Urinary bladder (tissue), 4 donors: Measurements from ENCODE around the gene RAP1B. TPM values are rescaled to one million over a fixed set of nuclear protein-coding genes. Genes with fewer than 3 reads are reported as not detected.

ENCODE experiments used
- DNase-seq: peaks from one replicate; pipeline ENCODE4 v3.0.0-alpha.2; 2015; ENCODE audit errors: extremely low spot score
- H3K27ac ChIP-seq: one replicate; pipeline ENCODE4 v1.5.1; 2013; ENCODE audit warnings: low read depth, mild to moderate bottlenecking, moderate library complexity
- H3K36me3 ChIP-seq: one replicate; pipeline ENCODE4 v1.6.1; 2013; ENCODE audit warnings: mild to moderate bottlenecking, moderate library complexity; ENCODE audit not compliant: insufficient read depth
- H3K4me1 ChIP-seq: one replicate; pipeline ENCODE4 v1.6.1; 2013; ENCODE audit warnings: mild to moderate bottlenecking, moderate library complexity; ENCODE audit not compliant: insufficient read depth
- H3K4me3 ChIP-seq: one replicate; pipeline ENCODE4 v1.5.1; 2013; ENCODE audit warnings: low read depth, low read length
- WGBS: extraction: QIAGEN DNeasy Blood & Tissue Kit; methylation state at CpG from one replicate; pipeline ENCODE4 v1.1.7; 2013; 5-methylcytosine and 5-hydroxymethylcytosine counted together
- polyA plus RNA-seq: library from polyadenylated mRNA; stranded (reverse); fragments of 200-250 nt; gene quantifications from one replicate; pipeline ENCODE4 v1.2.3, GENCODE V29; 2013
- total RNA-seq: library from RNA; depleted of rRNA; stranded (reverse); fragments of >200 nt; gene quantifications from one replicate; pipeline ENCODE4 v1.2.3, GENCODE V29; 2014
- donor health status: healthy with polysubstance abuse.
- donor health status: healthy.

The RAP1B gene
- total RNA-seq (302 TPM), polyA plus RNA-seq (145 TPM)

GRCh38 chr12:68610370-68611093 lies at the start of gene RAP1B:
Gene RAP1B, plus strand, starts transcription at chr12:68610899. Its CDS starts 37,826 bp downstream, at chr12:68648725.
- Histone ChIP-seq H3K4me3 (peak within 1 kb of the TSS; percentile 96), H3K27ac (peak within 1 kb of the TSS; percentile 99), H3K4me1 (peaks cover 3% of the 10 kb centered on the region), H3K36me3 (no peaks in the 10 kb centered on the region)
- DNase-seq, result peak; percentile 67
- WGBS, result under 1% methylated on average over 84 of the region's 84 CpGs

GRCh38 chr12:68561830-68562229 lies 48.9 kb upstream of the RAP1B start:
- no peak overlapping the region for H3K27ac ChIP-seq
- no peaks in the 10 kb centered on the region for H3K4me1 ChIP-seq
- DNase-seq, result no peak
- no peak overlapping the region for H3K4me3 ChIP-seq
- 90% methylated on average over 10 of the region's 10 CpGs for WGBS
- H3K36me3 ChIP-seq, result no peaks in the 10 kb centered on the region

GRCh38 chr12:68564166-68564565 lies 46.5 kb upstream of the RAP1B start:
- Histone ChIP-seq H3K4me3 (no peak overlapping the region), H3K27ac (no peak overlapping the region), H3K4me1 (no peaks in the 10 kb centered on the region), H3K36me3 (no peaks in the 10 kb centered on the region)
- 95% methylated on average over 1 of the region's 1 CpG for WGBS
- no peak for DNase-seq

- H3K4me1 ChIP-seq, result no peaks in the 10 kb centered on the region
- no peak overlapping the region for H3K27ac ChIP-seq
- peak; percentile 78 for DNase-seq
- no peak overlapping the region for H3K4me3 ChIP-seq
- no peaks in the 10 kb centered on the region for H3K36me3 ChIP-seq
- WGBS, result 28% methylated on average over 1 of the region's 1 CpG
Observed at GRCh38 chr12:68565391-68565903, 45.3 kb upstream of the RAP1B start.

GRCh38 chr12:68568922-68569569 lies 41.7 kb upstream of the RAP1B start:
- Histone ChIP-seq H3K4me1 (no peaks in the 10 kb centered on the region), H3K36me3 (no peaks in the 10 kb centered on the region), H3K27ac (no peak overlapping the region), H3K4me3 (no peak overlapping the region)
- WGBS, result 93% methylated on average over 3 of the region's 3 CpGs
- DNase-seq, result no peak

- H3K4me1 ChIP-seq, result no peaks in the 10 kb centered on the region
- WGBS, result 70% methylated on average over 2 of the region's 2 CpGs
- H3K36me3 ChIP-seq, result no peaks in the 10 kb centered on the region
- H3K4me3 ChIP-seq, result no peak overlapping the region
- no peak for DNase-seq
- H3K27ac ChIP-seq, result no peak overlapping the region
Observed at GRCh38 chr12:68572661-68573060, 38.0 kb upstream of the RAP1B start.

GRCh38 chr12:68573406-68573805 lies 37.3 kb upstream of the RAP1B start:
- H3K4me1 ChIP-seq, result no peaks in the 10 kb centered on the region
- WGBS, result 97% methylated on average over 1 of the region's 1 CpG
- H3K27ac ChIP-seq, result no peak overlapping the region
- H3K36me3 ChIP-seq, result no peaks in the 10 kb centered on the region
- H3K4me3 ChIP-seq, result no peak overlapping the region
- no peak for DNase-seq

GRCh38 chr12:68577949-68578348 lies 32.8 kb upstream of the RAP1B start:
- Histone ChIP-seq H3K36me3 (no peaks in the 10 kb centered on the region), H3K4me3 (no peak overlapping the region), H3K4me1 (no peaks in the 10 kb centered on the region), H3K27ac (no peak overlapping the region)
- no peak for DNase-seq
- 80% methylated on average over 1 of the region's 1 CpG for WGBS

GRCh38 chr12:68578765-68579164 lies 31.9 kb upstream of the RAP1B start:
- 91% methylated on average over 6 of the region's 6 CpGs for WGBS
- Histone ChIP-seq H3K27ac (no peak overlapping the region), H3K4me1 (no peaks in the 10 kb centered on the region), H3K4me3 (no peak overlapping the region), H3K36me3 (no peaks in the 10 kb centered on the region)
- DNase-seq, result no peak

GRCh38 chr12:68579254-68579653 lies 31.4 kb upstream of the RAP1B start:
- no peak overlapping the region for H3K27ac ChIP-seq
- no peak overlapping the region for H3K4me3 ChIP-seq
- no peaks in the 10 kb centered on the region for H3K4me1 ChIP-seq
- no peaks in the 10 kb centered on the region for H3K36me3 ChIP-seq
- WGBS, result 87% methylated on average over 5 of the region's 5 CpGs
- no peak for DNase-seq

GRCh38 chr12:68580911-68581310 lies 29.8 kb upstream of the RAP1B start:
- Histone ChIP-seq H3K36me3 (no peaks in the 10 kb centered on the region), H3K4me3 (no peak overlapping the region), H3K4me1 (no peaks in the 10 kb centered on the region), H3K27ac (no peak overlapping the region)
- no peak for DNase-seq
- 91% methylated on average over 1 of the region's 1 CpG for WGBS

GRCh38 chr12:68581926-68582325 lies 28.8 kb upstream of the RAP1B start:
- H3K4me1 ChIP-seq, result no peaks in the 10 kb centered on the region
- no peak for DNase-seq
- H3K4me3 ChIP-seq, result no peak overlapping the region
- no peaks in the 10 kb centered on the region for H3K36me3 ChIP-seq
- H3K27ac ChIP-seq, result no peak overlapping the region
- 95% methylated on average over 4 of the region's 4 CpGs for WGBS

- WGBS, result 93% methylated on average over 5 of the region's 5 CpGs
- Histone ChIP-seq H3K36me3 (no peaks in the 10 kb centered on the region), H3K4me1 (no peaks in the 10 kb centered on the region), H3K27ac (no peak overlapping the region), H3K4me3 (no peak overlapping the region)
- no peak for DNase-seq
Observed at GRCh38 chr12:68585966-68586365, 24.7 kb upstream of the RAP1B start.

- 91% methylated on average over 3 of the region's 3 CpGs for whole genome bisulfite sequencing
- Histone ChIP-seq H3K27ac (no peak overlapping the region), H3K36me3 (no peaks in the 10 kb centered on the region), H3K4me3 (no peak overlapping the region), H3K4me1 (no peaks in the 10 kb centered on the region)
- no peak for DNase-seq
Observed at GRCh38 chr12:68587448-68587873, 23.2 kb upstream of the RAP1B start.
